ENCODE results near the gene CCL15. TPM values are rescaled to one million over a fixed set of nuclear protein-coding genes. Genes with fewer than 3 reads are reported as not detected.
"Not testable (repeated sequence)": the region's sequence is repeated elsewhere in the genome, so short reads cannot be mapped to it uniquely, and the experiment has no call there.

Gene CCL15
- total RNA-seq, 1 experiment from 2014 or later = not detected

- not testable (repeated sequence) for DNase-seq (ENCODE audit: low spot score)
These were observed 6.0 kb downstream of the CCL15 start for GRCh38 chr17:35995346-35995745.

GRCh38 chr17:35991075-35991474 lies 10.3 kb downstream of the CCL15 start:
- no peak for DNase-seq (ENCODE audit: low spot score)

DNA sequence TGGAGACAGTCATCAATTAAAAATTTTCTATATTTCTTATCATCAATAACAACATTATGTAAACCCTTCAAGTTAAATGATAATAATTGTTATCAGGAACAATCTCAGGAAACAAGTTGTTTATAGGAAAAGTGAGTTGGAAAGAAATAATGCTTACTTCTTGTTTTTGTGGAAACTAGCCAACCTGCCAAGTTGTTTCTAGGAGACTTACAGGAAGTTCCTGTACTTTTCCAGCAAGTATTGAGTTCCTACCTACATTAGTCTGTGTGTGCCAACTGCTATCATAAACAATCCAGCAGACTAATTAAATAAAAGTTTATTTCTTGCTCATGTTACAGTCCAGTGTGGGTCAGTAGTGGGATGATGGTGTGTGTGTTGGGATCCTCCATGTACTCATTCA lies 13.2 kb downstream of the CCL15 start:
- DNase-seq (ENCODE audit: low spot score) = no peak

DNA sequence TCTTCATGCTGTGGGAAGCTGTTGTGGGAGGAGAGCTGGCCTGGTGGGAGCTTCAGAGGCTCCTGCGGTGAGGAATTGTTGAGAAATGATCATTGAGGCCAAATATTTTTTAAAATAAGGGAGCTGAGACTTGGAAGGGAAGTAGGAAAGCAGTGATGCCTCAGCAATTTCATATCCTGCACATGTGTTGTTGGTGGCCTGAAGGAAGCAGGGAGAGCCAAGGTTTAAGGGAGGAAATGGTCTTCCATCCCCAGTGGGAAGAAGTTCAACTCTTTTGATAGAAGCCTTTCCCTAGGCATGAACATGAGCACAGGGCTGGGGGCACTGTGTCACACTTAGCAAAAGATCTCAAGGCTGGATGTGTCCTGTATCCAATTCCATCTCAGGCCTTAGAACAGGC lies 14.7 kb downstream of the CCL15 start, which contains the start of gene CCL14:
Gene CCL14, minus strand, starts transcription at position 87 of the 400 bp plus-strand sequence. Its CDS starts 80 bp downstream, at position 7.
- no peak for DNase-seq (ENCODE audit: low spot score)

DNA sequence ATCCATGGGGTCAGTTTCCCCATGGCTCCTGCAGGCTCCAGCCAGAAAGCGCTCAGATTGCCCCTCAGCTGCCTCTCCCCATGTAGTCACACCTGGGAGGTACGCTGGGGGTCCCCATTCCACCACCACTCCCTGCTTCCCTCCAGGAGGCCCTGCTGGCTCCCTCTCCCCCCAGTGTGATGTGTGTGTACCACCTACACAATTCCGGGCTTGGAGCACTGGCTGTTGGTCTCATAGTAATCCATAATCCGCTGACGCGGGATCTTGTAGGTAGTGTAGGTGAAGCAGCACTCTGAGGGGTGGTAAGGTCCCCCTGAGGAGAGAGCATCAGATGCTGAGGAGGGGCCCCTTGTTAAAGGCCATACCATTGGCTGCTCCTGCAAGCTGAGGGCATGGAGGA lies 17.2 kb downstream of the CCL15 start:
- no peak for DNase-seq (ENCODE audit: low spot score)

DNA sequence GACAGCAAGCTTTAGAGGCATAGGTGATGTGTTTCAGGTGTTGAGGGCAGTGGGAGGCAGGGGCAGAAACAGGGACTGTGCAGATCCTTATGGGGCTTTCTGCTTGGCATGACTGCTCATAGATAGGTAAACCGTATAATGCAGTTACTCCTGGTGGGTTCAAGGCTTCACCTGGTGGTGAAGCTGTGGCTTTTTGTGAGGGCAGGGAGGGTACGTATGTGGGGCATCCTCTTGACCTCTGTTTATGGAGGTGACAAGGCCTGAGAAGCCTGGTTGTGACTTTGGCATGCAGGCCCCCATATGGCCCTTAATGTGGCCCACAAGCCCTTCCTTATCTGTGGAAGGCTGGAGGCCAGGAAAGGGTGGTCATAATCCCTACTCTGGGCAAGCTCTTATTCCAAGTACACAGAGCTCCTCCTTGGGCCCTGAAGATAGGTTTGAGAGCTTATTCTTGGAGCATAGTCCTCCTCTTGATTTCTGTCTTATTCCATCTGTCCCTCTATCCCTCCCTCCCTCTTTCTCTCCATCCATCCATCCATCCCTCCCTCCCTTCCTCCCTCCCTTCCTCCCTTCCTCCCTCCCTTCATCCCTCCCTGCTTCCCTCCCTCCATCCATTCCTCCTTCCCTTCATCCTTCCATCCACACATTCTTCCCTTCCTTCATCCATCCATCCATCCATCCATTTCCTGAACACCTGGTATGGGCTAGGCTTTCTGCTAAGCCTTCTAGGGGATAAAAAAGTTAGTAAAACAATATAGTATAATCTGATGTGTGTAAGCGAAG lies 18.8 kb downstream of the CCL15 start:
- DNase-seq (ENCODE audit: low spot score) = no peak

GRCh38 chr17:35981908-35982330 lies 19.4 kb downstream of the CCL15 start:
- DNase-seq (ENCODE audit: low spot score) = no peak

GRCh38 chr17:35981246-35981645 lies 20.1 kb downstream of the CCL15 start, which contains the start of gene CCL16:
TSS of gene CCL16 (minus strand) at chr17:35981497. CDS start at chr17:35981420, 77 bp downstream.
- no peak for DNase-seq (ENCODE audit: low spot score)

- DNase-seq (ENCODE audit: low spot score) = no peak
These were observed 23.0 kb downstream of the CCL15 start for GRCh38 chr17:35978346-35978745.

DNA sequence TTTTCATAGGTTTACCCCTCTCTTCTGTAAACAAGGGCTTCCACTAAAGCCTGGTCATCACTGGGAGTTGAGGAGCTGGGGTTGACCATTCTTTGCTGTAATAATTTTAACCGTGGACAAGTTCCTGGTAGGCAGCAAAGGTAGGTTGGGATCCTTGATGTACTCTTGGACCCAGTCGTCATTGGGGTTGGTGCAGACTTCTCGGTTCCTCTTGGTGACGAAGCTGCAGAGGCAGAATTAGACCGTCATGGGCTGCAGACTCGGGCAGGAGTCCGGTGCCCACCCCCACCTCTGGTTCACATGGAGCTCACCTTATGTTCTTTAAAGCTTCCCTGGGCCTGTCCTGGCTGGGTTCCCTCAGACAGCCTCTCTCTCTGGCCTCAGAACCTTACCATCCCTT lies 23.8 kb downstream of the CCL15 start:
- no peak for DNase-seq (ENCODE audit: low spot score)

GRCh38 chr17:35973333-35974260 lies 27.8 kb downstream of the CCL15 start:
- no peak for DNase-seq (ENCODE audit: low spot score)

DNA sequence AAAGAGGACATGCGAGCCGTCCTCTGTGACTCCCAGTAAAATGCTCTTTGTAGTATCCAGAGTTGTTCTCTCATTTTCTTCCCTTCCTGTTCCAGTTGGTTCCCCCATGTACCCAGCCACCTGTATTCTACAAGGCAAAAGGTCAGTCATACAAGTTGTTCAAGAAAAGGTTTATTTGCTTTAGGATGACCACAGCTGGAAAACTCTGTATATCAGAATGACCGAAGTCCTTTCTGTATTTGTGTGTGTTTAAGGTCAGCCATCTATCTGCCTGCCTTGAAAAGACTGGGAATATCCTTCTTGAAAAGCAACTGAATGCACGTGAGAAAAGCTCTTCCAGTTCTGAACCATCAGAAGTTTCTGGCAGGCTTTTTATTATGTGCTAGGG lies 28.4 kb downstream of the CCL15 start:
- DNase-seq (ENCODE audit: low spot score) = no peak

GRCh38 chr17:35972535-35972934 lies 28.8 kb downstream of the CCL15 start:
- no peak for DNase-seq (ENCODE audit: low spot score)

DNA sequence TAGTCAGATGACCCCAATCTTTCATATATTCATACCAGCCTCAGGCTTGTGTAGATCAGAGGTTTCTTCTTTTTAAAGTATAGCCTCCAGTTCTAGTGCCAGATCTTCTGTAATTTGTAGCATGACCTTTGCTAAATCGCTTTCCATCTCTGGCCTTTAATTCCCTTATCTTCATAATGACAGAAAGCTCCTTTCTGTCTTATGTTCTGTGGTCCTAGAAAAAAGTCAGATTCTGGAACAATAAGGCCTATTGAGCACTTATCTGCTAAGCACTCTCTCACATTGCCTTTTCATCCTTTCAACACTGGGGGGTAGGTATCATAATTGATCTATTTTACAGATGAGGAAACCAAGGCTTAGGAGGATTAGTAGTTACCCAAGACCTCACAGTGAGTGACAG lies 29.3 kb downstream of the CCL15 start:
- no peak for DNase-seq (ENCODE audit: low spot score)

DNA sequence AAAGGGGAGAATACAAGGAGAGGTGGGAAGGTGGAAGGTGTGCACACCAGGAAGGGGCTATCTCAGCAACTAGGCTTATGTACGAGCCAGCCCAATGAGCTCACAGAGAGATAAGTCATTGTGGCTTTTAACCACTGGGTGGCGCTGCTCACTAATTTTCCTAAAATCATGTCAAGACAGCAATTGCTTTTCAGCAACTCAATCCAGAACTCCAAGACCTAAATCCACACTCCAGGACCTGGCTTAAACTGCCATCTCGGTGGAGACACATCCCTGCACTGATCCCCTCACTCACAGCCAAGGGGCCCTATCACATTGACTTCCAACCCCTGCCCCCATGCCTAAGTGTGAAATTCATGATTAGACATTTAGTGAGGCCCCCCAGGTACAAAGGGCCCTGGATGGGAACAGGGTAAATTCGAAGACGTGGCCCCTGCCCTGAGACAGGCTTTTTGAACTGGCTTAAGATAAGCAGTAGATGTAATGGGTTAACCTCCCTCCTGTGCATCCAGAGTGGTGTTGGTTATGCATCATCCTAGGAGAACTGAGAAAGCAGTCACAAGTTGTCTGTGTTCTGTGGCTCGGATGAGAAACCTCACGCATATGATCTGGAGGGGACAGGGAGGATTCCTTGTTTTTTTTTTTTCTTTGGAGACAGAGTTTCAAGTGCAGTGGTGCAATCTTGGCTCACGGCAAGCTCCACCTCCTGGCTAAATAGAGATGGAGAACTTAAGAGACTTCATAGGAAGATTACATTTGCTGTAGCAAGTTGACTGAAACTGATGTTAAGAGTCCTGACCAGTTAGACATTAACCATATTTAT lies 31.6 kb downstream of the CCL15 start:
- DNase-seq (ENCODE audit: low spot score) = peak; percentile 71

DNA sequence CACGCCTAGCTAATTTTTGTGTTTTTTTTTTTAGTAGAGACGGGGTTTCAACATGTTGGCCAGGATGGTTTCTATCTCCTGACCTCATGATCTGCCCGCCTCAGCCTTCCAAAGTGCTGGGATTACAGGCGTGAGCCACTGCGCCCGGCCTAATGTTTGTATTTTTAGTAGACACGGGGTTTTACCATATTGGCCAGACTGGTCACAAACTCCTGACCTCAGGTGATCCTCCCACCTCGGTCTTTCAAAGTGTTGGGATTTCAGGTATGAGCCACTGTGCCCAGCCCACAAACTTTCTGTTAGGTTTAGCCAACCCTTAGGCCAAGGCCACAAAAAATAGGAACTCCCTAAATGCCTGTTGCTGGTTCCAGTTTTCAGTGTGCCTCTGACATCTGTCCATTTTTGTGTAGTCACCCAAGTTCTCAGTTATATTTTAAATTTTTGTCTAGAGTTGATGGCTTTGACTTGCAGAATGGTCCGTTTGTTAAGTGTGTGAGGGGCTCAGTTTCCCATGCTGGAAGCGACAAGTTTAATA lies 32.8 kb downstream of the CCL15 start:
- no peak for DNase-seq (ENCODE audit: low spot score)

GRCh38 chr17:35965272-35965671 lies 36.1 kb downstream of the CCL15 start:
- no peak for DNase-seq (ENCODE audit: low spot score)

DNA sequence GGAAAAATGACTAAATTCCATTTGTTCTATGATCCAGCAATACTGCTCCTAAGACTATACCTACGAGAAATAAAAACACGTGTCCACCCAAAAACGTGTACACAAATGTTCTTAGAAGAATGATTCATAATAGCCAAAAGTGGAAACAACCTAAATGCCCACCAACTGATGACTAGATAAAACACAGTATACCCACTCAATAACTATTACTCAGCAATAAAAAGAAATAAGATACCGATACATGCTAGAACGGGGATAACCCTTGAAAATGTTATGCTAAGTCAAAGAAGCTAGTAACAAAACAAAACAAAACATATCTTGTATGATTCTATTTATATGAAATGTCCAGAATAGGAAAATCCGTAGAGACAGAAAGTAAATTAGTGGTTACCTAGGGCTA lies 37.7 kb downstream of the CCL15 start:
- no peak for DNase-seq (ENCODE audit: low spot score)

DNA sequence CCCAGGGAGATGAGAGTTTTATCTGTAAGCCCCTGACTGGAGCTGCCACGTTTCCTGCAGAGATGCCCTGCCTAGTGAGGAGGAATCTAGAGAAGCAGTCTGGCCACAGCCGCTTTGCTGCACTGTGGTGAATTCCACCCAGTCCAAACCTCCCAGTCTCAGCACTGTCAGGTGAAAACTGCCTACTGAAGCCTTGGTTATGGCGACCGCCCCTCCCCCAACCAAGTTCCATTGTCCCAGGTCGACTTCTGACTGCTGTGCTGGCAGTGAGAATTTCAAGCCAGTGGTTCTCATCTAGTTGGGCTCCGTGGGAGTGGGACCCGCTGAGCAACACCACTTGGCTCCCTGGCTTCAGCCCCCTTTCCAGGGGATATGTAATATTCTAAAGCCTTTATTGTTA lies 47.6 kb downstream of the CCL15 start:
- no peak for DNase-seq (ENCODE audit: low spot score)

DNA sequence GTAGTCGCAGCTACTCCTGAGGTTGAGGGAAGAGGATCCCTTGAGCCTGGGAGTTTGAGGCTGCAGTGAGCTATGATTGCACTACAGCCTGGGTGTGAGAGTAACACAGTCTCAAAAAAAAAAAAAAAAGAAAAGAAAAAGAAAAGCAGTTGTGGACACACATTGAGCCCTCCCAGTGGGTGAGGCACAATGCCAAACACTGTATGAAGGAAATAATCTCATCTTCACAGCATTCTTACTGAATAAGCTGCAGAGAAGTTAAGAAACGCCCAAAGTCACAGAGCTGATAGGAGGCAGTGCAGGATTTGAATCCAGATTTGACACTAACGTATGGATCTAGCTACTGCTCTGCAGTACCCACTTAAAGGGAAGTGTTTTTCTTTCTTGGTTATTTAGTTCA lies 52.0 kb downstream of the CCL15 start:
- no peak for DNase-seq (ENCODE audit: low spot score)

- DNase-seq (ENCODE audit: low spot score) = no peak
These were observed 53.3 kb downstream of the CCL15 start for GRCh38 chr17:35948092-35948491.

Data from A172 (cell line).